HUES48 (cell line): ENCODE measurements around the gene GAA.

ENCODE experiments used
- H3K27ac ChIP-seq: one replicate; pipeline ENCODE4 v1.7.0; 2013; ENCODE audit warnings: low read depth, low read length, inconsistent platforms
- H3K27me3 ChIP-seq: 2 replicates; pipeline ENCODE4 v1.6.1; 2013; ENCODE audit warnings: mild to moderate bottlenecking, low read length; ENCODE audit not compliant: control insufficient read depth, insufficient read depth
- H3K36me3 ChIP-seq: 2 replicates; pipeline ENCODE4 v1.6.1; 2013; ENCODE audit warnings: low read length; ENCODE audit not compliant: control insufficient read depth, insufficient read depth
- H3K4me1 ChIP-seq: 2 replicates; pipeline ENCODE4 v1.6.1; 2013; ENCODE audit warnings: mild to moderate bottlenecking, low read length; ENCODE audit not compliant: control insufficient read depth, insufficient read depth
- H3K4me3 ChIP-seq: 2 replicates; pipeline ENCODE4 v1.5.1; 2013; ENCODE audit warnings: mild to moderate bottlenecking, low read depth, low read length
- H3K9ac ChIP-seq: 2 replicates; pipeline ENCODE4 v1.6.1; 2013; ENCODE audit warnings: mild to moderate bottlenecking, low read depth, low read length, moderate library complexity
- H3K9me3 ChIP-seq: 2 replicates; pipeline ENCODE4 v1.6.1; 2013; ENCODE audit warnings: low read length; ENCODE audit not compliant: control insufficient read depth, insufficient read depth

The GAA gene

GRCh38 chr17:80105762-80106161 is 4.4 kb downstream of the GAA start:
- no peaks in the 10 kb centered on the region; the same call in 1 of the 2 replicates for H3K4me1 ChIP-seq
- no peaks in the 10 kb centered on the region for H3K36me3 ChIP-seq
- H3K4me3 ChIP-seq: no peak overlapping the region
- H3K27ac ChIP-seq: no peak overlapping the region
- no peaks in the 10 kb centered on the region for H3K9me3 ChIP-seq
- peaks cover under 1% of the 10 kb centered on the region; the same call in 1 of the 2 replicates for H3K27me3 ChIP-seq
- H3K9ac ChIP-seq: no peak overlapping the region

- H3K36me3 ChIP-seq: no peaks in the 10 kb centered on the region
- H3K9ac ChIP-seq: no peak overlapping the region
- H3K9me3 ChIP-seq: no peaks in the 10 kb centered on the region
- H3K4me1 ChIP-seq: no peaks in the 10 kb centered on the region; the same call in 1 of the 2 replicates
- no peak overlapping the region for H3K4me3 ChIP-seq
- H3K27ac ChIP-seq: no peak overlapping the region
- no peaks in the 10 kb centered on the region for H3K27me3 ChIP-seq
These were observed 4.8 kb downstream of the GAA start for GRCh38 chr17:80106176-80106575.

- Histone ChIP-seq H3K27me3 (no peaks in the 10 kb centered on the region), H3K9me3 (no peaks in the 10 kb centered on the region), H3K9ac (no peak overlapping the region), H3K4me1 (no peaks in the 10 kb centered on the region; the same call in 1 of the 2 replicates), H3K4me3 (no peak overlapping the region), H3K27ac (no peak overlapping the region), H3K36me3 (no peaks in the 10 kb centered on the region)
These were observed 5.4 kb downstream of the GAA start for GRCh38 chr17:80106751-80107150.

GRCh38 chr17:80107231-80108021 is 6.0 kb downstream of the GAA start:
- no peak overlapping the region for H3K9ac ChIP-seq
- no peaks in the 10 kb centered on the region for H3K27me3 ChIP-seq

GRCh38 chr17:80108036-80108971 is 6.9 kb downstream of the GAA start:
- no peak overlapping the region for H3K9ac ChIP-seq
- no peaks in the 10 kb centered on the region for H3K27me3 ChIP-seq
- H3K27ac ChIP-seq: no peak overlapping the region
- peaks cover 2% of the 10 kb centered on the region for H3K4me1 ChIP-seq
- no peak overlapping the region for H3K4me3 ChIP-seq
- H3K36me3 ChIP-seq: no peaks in the 10 kb centered on the region
- H3K9me3 ChIP-seq: no peaks in the 10 kb centered on the region

More at GRCh38 chr17:80107231-80108021, 6.0 kb downstream of the GAA start:
- Histone ChIP-seq H3K36me3 (no peaks in the 10 kb centered on the region), H3K9me3 (no peaks in the 10 kb centered on the region), H3K27ac (no peak overlapping the region), H3K4me1 (no peaks in the 10 kb centered on the region; the same call in 1 of the 2 replicates), H3K4me3 (no peak overlapping the region)

- Histone ChIP-seq H3K27ac (no peak overlapping the region), H3K4me1 (peaks cover 3% of the 10 kb centered on the region)
These were observed 7.8 kb downstream of the GAA start for GRCh38 chr17:80109066-80109660.

GRCh38 chr17:80109713-80110446 is 8.5 kb downstream of the GAA start:
- no peaks in the 10 kb centered on the region for H3K36me3 ChIP-seq
- no peak overlapping the region for H3K27ac ChIP-seq
- H3K9me3 ChIP-seq: no peaks in the 10 kb centered on the region
- H3K4me3 ChIP-seq: no peak overlapping the region
- H3K4me1 ChIP-seq: peaks cover 3% of the 10 kb centered on the region
- H3K27me3 ChIP-seq: no peaks in the 10 kb centered on the region
- H3K9ac ChIP-seq: no peak overlapping the region

More at GRCh38 chr17:80109066-80109660, 7.8 kb downstream of the GAA start:
- Histone ChIP-seq H3K36me3 (no peaks in the 10 kb centered on the region), H3K9ac (no peak overlapping the region), H3K9me3 (no peaks in the 10 kb centered on the region), H3K4me3 (no peak overlapping the region), H3K27me3 (no peaks in the 10 kb centered on the region)

- no peaks in the 10 kb centered on the region for H3K9me3 ChIP-seq
- H3K9ac ChIP-seq: no peak overlapping the region
- H3K27ac ChIP-seq: no peak overlapping the region
- no peaks in the 10 kb centered on the region for H3K27me3 ChIP-seq
- no peaks in the 10 kb centered on the region for H3K36me3 ChIP-seq
- no peak overlapping the region for H3K4me3 ChIP-seq
- H3K4me1 ChIP-seq: peaks cover 3% of the 10 kb centered on the region
These were observed 9.0 kb downstream of the GAA start for GRCh38 chr17:80110447-80110812.

- Histone ChIP-seq H3K36me3 (no peaks in the 10 kb centered on the region), H3K27ac (no peak overlapping the region), H3K9ac (no peak overlapping the region), H3K4me1 (peaks cover 3% of the 10 kb centered on the region), H3K4me3 (no peak overlapping the region), H3K27me3 (no peaks in the 10 kb centered on the region), H3K9me3 (no peaks in the 10 kb centered on the region)
These were observed 9.7 kb downstream of the GAA start for GRCh38 chr17:80110927-80111701.
